WTC11 (cell line): ENCODE data around the gene CCDC154. TPM values are rescaled to one million over a fixed set of nuclear protein-coding genes. Genes with fewer than 3 reads are reported as not detected.

Experiments used
- FOXJ3 ChIP-seq: sonication (generic); formaldehyde crosslinking; IDR thresholded peaks from 2 replicates; pipeline ENCODE4 v1.9.0; 2021; ENCODE audit warnings: missing genetic modification reagents, mild to moderate bottlenecking, borderline replicate concordance
- HMGA2 ChIP-seq: fragments of 250-450 bp; sonication (Bioruptor Pico); IDR thresholded peaks from 2 replicates; pipeline ENCODE4 v1.4.0; 2021; ENCODE audit warnings: mild to moderate bottlenecking, moderate library complexity
- MYBL2 ChIP-seq: sonication (generic); formaldehyde crosslinking; IDR thresholded peaks from 2 replicates; pipeline ENCODE4 v1.8.1; 2023; ENCODE audit warnings: mild to moderate bottlenecking, moderate library complexity, missing genetic modification reagents
- NR2C2 ChIP-seq: sonication (generic); formaldehyde crosslinking; IDR thresholded peaks from 2 replicates; pipeline ENCODE4 v1.8.0; 2022; ENCODE audit warnings: mild to moderate bottlenecking, missing genetic modification reagents
- SMAD3 ChIP-seq: sonication (generic); formaldehyde crosslinking; IDR thresholded peaks from 2 replicates; pipeline ENCODE4 v1.8.0; 2022; ENCODE audit warnings: missing genetic modification reagents, mild to moderate bottlenecking, borderline replicate concordance
- SMAD4 ChIP-seq: sonication (generic); formaldehyde crosslinking; IDR thresholded peaks from 2 replicates; pipeline ENCODE4 v1.8.0; 2022; ENCODE audit warnings: mild to moderate bottlenecking, missing genetic modification reagents
- SP1 ChIP-seq: sonication (generic); formaldehyde crosslinking; conservative IDR thresholded peaks from 2 replicates; pipeline ENCODE4 v1.8.1; 2022; ENCODE audit warnings: missing genetic modification reagents
- TP53 ChIP-seq: sonication (generic); formaldehyde crosslinking; IDR thresholded peaks from 2 replicates; pipeline ENCODE4 v1.8.1; 2023; ENCODE audit warnings: mild to moderate bottlenecking, missing genetic modification reagents
- ZNF263 ChIP-seq: sonication (generic); formaldehyde crosslinking; IDR thresholded peaks from 2 replicates; pipeline ENCODE4 v1.8.1; 2022; ENCODE audit warnings: low read depth, mild to moderate bottlenecking, moderate library complexity, missing genetic modification reagents
- ZNF317 ChIP-seq: sonication (generic); formaldehyde crosslinking; IDR thresholded peaks from 2 replicates; pipeline ENCODE4 v1.8.1; 2023; ENCODE audit warnings: low read depth, mild to moderate bottlenecking, moderate library complexity, missing genetic modification reagents, borderline replicate concordance
- ZNF416 ChIP-seq: fragments of 250-450 bp; sonication (Bioruptor Pico); IDR thresholded peaks from 2 replicates; pipeline ENCODE4 v1.9.0; 2021; ENCODE audit warnings: mild to moderate bottlenecking, inconsistent platforms
- ZNF671 ChIP-seq: fragments of 250-450 bp; sonication (Bioruptor Pico); IDR thresholded peaks from 2 replicates; pipeline ENCODE4 v1.8.0; 2021; ENCODE audit warnings: mild to moderate bottlenecking
- total RNA-seq: library from RNA; stranded (reverse); gene quantifications from 3 replicates; pipeline ENCODE4 v1.2.3, GENCODE V29; 2021
- TF ChIP-seq, protein P1 (sequence below): sonication (generic); formaldehyde crosslinking; IDR thresholded peaks from 2 replicates; pipeline ENCODE4 v1.8.0; 2022; ENCODE audit warnings: mild to moderate bottlenecking, missing genetic modification reagents
- TF ChIP-seq, protein P2 (sequence below): sonication (generic); formaldehyde crosslinking; IDR thresholded peaks from 2 replicates; pipeline ENCODE4 v1.8.0; 2023; ENCODE audit warnings: mild to moderate bottlenecking, missing genetic modification reagents
- TF ChIP-seq, protein P3 (sequence below): sonication (generic); formaldehyde crosslinking; IDR thresholded peaks from 2 replicates; pipeline ENCODE4 v1.8.0; 2023; ENCODE audit warnings: missing genetic modification reagents, mild to moderate bottlenecking, borderline replicate concordance
- TF ChIP-seq, protein P4 (sequence below): sonication (generic); formaldehyde crosslinking; IDR thresholded peaks from 2 replicates; pipeline ENCODE4 v1.8.1; 2022; ENCODE audit warnings: low read depth, mild to moderate bottlenecking, moderate library complexity, missing genetic modification reagents, borderline replicate concordance
- TF ChIP-seq, protein P5 (sequence below): sonication (generic); formaldehyde crosslinking; IDR thresholded peaks from 2 replicates; pipeline ENCODE4 v1.8.0; 2022; ENCODE audit warnings: mild to moderate bottlenecking, missing genetic modification reagents
- TF ChIP-seq, protein P6 (sequence below): fragments of 250-450 bp; sonication (Bioruptor Pico); IDR thresholded peaks from 2 replicates; pipeline ENCODE4 v1.9.0; 2021; ENCODE audit warnings: mild to moderate bottlenecking
- TF ChIP-seq, protein P7 (sequence below): fragments of 250-450 bp; sonication (Bioruptor Pico); conservative IDR thresholded peaks from 2 replicates; pipeline ENCODE4 v1.9.0; 2021; ENCODE audit warnings: mild to moderate bottlenecking
- TF ChIP-seq, protein P8 (sequence below): sonication (generic); formaldehyde crosslinking; IDR thresholded peaks from 2 replicates; pipeline ENCODE4 v1.8.1; 2023; ENCODE audit warnings: mild to moderate bottlenecking, missing genetic modification reagents, moderate library complexity

The CCDC154 gene
- total RNA-seq, 1 experiment from 2014 or later: 0.46 TPM

DNA sequence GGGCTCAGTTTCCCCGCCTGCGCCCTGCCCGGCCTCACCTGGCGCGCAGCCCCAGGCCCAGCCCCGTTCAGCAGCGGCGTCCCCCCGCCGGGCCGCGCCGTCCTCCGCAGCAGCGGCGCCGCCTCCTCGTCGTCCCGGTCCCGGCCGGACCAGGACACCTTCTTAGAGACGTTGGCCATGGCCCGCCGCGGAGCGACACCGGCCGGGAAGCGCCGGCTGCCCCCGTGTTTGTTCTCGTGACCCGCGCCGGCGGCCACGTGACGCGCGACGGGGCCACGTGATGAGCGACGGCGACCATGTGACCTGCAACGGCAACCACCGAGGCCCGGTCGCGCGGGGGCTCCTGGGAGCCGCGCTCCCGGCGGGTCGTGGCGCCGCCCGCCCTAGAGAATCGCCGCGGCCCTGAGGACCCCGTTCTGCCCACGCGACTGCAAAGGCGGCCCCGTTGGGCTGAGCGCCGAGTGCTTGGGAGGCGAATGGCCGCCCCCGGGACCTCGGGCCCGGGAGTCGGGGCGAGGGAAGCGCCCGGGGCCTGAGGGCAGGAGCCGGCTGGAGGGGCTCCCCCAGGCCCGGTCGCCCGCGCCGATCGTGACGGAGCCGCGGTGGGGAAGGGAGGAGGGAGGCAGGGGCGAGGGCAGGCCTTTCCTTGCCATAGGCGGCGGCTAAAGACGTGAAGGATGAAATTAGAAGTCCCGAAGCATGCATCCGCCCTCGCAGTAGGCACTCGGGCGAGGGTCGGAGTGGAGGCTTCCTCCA lies 30.6 kb upstream of the CCDC154 start, which contains the start of gene CLCN7 (continued):
- TF ChIP-seq, protein P1, sequence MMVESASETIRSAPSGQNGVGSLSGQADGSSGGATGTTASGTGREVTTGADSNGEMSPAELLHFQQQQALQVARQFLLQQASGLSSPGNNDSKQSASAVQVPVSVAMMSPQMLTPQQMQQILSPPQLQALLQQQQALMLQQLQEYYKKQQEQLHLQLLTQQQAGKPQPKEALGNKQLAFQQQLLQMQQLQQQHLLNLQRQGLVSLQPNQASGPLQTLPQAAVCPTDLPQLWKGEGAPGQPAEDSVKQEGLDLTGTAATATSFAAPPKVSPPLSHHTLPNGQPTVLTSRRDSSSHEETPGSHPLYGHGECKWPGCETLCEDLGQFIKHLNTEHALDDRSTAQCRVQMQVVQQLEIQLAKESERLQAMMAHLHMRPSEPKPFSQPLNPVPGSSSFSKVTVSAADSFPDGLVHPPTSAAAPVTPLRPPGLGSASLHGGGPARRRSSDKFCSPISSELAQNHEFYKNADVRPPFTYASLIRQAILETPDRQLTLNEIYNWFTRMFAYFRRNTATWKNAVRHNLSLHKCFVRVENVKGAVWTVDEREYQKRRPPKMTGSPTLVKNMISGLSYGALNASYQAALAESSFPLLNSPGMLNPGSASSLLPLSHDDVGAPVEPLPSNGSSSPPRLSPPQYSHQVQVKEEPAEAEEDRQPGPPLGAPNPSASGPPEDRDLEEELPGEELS (CRISPR knock-in tag): peak; percentile 97
- TF ChIP-seq SMAD3 (CRISPR knock-in tag) (peak; percentile 95; the same call in 1 of the 2 replicates), SP1 (CRISPR knock-in tag) (peak; percentile 85), SMAD4 (CRISPR knock-in tag) (peak; percentile 69; the same call in 1 of the 2 replicates), MYBL2 (CRISPR knock-in tag) (peak; percentile 98), TP53 (CRISPR knock-in tag) (peak; percentile 96), ZNF263 (CRISPR knock-in tag) (peak; percentile 18; the same call in 1 of the 2 replicates), ZNF671 (CRISPR knock-in tag) (no peak), ZNF317 (CRISPR knock-in tag) (peak; percentile 48; the same call in 1 of the 2 replicates), FOXJ3 (CRISPR knock-in tag) (no peak), NR2C2 (CRISPR knock-in tag) (peak; percentile 87), HMGA2 (CRISPR knock-in tag) (no peak), ZNF416 (CRISPR knock-in tag) (no peak)
- TF ChIP-seq, protein P2, sequence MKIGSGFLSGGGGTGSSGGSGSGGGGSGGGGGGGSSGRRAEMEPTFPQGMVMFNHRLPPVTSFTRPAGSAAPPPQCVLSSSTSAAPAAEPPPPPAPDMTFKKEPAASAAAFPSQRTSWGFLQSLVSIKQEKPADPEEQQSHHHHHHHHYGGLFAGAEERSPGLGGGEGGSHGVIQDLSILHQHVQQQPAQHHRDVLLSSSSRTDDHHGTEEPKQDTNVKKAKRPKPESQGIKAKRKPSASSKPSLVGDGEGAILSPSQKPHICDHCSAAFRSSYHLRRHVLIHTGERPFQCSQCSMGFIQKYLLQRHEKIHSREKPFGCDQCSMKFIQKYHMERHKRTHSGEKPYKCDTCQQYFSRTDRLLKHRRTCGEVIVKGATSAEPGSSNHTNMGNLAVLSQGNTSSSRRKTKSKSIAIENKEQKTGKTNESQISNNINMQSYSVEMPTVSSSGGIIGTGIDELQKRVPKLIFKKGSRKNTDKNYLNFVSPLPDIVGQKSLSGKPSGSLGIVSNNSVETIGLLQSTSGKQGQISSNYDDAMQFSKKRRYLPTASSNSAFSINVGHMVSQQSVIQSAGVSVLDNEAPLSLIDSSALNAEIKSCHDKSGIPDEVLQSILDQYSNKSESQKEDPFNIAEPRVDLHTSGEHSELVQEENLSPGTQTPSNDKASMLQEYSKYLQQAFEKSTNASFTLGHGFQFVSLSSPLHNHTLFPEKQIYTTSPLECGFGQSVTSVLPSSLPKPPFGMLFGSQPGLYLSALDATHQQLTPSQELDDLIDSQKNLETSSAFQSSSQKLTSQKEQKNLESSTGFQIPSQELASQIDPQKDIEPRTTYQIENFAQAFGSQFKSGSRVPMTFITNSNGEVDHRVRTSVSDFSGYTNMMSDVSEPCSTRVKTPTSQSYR (CRISPR knock-in tag): peak; percentile 84; the same call in 1 of the 2 replicates
- TF ChIP-seq, protein P3, sequence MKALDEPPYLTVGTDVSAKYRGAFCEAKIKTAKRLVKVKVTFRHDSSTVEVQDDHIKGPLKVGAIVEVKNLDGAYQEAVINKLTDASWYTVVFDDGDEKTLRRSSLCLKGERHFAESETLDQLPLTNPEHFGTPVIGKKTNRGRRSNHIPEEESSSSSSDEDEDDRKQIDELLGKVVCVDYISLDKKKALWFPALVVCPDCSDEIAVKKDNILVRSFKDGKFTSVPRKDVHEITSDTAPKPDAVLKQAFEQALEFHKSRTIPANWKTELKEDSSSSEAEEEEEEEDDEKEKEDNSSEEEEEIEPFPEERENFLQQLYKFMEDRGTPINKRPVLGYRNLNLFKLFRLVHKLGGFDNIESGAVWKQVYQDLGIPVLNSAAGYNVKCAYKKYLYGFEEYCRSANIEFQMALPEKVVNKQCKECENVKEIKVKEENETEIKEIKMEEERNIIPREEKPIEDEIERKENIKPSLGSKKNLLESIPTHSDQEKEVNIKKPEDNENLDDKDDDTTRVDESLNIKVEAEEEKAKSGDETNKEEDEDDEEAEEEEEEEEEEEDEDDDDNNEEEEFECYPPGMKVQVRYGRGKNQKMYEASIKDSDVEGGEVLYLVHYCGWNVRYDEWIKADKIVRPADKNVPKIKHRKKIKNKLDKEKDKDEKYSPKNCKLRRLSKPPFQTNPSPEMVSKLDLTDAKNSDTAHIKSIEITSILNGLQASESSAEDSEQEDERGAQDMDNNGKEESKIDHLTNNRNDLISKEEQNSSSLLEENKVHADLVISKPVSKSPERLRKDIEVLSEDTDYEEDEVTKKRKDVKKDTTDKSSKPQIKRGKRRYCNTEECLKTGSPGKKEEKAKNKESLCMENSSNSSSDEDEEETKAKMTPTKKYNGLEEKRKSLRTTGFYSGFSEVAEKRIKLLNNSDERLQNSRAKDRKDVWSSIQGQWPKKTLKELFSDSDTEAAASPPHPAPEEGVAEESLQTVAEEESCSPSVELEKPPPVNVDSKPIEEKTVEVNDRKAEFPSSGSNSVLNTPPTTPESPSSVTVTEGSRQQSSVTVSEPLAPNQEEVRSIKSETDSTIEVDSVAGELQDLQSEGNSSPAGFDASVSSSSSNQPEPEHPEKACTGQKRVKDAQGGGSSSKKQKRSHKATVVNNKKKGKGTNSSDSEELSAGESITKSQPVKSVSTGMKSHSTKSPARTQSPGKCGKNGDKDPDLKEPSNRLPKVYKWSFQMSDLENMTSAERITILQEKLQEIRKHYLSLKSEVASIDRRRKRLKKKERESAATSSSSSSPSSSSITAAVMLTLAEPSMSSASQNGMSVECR (CRISPR knock-in tag): peak; percentile 98
- TF ChIP-seq, protein P4, sequence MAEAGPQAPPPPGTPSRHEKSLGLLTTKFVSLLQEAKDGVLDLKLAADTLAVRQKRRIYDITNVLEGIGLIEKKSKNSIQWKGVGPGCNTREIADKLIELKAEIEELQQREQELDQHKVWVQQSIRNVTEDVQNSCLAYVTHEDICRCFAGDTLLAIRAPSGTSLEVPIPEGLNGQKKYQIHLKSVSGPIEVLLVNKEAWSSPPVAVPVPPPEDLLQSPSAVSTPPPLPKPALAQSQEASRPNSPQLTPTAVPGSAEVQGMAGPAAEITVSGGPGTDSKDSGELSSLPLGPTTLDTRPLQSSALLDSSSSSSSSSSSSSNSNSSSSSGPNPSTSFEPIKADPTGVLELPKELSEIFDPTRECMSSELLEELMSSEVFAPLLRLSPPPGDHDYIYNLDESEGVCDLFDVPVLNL (CRISPR knock-in tag): peak; percentile 93
- TF ChIP-seq, protein P5, sequence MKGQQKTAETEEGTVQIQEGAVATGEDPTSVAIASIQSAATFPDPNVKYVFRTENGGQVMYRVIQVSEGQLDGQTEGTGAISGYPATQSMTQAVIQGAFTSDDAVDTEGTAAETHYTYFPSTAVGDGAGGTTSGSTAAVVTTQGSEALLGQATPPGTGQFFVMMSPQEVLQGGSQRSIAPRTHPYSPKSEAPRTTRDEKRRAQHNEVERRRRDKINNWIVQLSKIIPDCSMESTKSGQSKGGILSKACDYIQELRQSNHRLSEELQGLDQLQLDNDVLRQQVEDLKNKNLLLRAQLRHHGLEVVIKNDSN (CRISPR knock-in tag): peak; percentile 100
- TF ChIP-seq, protein P6, sequence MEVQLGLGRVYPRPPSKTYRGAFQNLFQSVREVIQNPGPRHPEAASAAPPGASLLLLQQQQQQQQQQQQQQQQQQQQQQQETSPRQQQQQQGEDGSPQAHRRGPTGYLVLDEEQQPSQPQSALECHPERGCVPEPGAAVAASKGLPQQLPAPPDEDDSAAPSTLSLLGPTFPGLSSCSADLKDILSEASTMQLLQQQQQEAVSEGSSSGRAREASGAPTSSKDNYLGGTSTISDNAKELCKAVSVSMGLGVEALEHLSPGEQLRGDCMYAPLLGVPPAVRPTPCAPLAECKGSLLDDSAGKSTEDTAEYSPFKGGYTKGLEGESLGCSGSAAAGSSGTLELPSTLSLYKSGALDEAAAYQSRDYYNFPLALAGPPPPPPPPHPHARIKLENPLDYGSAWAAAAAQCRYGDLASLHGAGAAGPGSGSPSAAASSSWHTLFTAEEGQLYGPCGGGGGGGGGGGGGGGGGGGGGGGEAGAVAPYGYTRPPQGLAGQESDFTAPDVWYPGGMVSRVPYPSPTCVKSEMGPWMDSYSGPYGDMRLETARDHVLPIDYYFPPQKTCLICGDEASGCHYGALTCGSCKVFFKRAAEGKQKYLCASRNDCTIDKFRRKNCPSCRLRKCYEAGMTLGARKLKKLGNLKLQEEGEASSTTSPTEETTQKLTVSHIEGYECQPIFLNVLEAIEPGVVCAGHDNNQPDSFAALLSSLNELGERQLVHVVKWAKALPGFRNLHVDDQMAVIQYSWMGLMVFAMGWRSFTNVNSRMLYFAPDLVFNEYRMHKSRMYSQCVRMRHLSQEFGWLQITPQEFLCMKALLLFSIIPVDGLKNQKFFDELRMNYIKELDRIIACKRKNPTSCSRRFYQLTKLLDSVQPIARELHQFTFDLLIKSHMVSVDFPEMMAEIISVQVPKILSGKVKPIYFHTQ: no peak
- TF ChIP-seq, protein P7, sequence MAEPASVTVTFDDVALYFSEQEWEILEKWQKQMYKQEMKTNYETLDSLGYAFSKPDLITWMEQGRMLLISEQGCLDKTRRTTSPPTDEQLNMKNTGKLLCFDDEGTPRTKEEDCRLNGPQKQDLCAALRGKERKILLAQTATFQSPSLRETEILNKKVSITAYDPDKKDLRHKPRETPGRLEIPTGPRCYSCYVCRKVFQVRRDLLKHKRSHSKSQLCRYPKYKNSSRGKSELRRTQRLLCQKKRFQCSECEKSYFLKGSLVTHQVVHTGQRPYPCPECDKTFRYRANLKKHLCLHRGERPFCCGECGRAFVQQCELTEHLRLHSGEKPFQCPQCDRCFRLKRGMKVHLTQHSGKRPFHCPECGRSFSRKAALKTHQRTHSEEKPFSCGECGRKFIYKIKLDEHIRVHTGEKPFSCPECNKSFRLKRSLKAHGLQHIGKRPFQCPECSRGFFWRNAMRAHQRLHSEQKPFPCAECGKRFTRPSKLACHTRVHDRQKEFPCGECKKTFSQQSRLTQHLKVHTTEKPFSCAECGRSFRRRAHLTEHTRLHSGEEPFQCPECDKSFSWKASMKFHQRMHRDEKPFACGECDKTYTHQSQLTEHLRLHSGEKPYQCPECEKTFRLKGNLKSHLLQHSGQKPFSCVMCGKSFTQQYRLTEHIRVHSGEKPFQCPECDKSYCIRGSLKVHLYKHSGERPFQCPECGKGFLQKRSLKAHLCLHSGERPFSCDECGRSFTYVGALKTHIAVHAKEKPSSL (CRISPR knock-in tag): no peak
- TF ChIP-seq, protein P8, sequence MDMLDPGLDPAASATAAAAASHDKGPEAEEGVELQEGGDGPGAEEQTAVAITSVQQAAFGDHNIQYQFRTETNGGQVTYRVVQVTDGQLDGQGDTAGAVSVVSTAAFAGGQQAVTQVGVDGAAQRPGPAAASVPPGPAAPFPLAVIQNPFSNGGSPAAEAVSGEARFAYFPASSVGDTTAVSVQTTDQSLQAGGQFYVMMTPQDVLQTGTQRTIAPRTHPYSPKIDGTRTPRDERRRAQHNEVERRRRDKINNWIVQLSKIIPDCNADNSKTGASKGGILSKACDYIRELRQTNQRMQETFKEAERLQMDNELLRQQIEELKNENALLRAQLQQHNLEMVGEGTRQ (CRISPR knock-in tag): peak; percentile 100
